ENCODE measurements around the gene NR4A1.

DNA sequence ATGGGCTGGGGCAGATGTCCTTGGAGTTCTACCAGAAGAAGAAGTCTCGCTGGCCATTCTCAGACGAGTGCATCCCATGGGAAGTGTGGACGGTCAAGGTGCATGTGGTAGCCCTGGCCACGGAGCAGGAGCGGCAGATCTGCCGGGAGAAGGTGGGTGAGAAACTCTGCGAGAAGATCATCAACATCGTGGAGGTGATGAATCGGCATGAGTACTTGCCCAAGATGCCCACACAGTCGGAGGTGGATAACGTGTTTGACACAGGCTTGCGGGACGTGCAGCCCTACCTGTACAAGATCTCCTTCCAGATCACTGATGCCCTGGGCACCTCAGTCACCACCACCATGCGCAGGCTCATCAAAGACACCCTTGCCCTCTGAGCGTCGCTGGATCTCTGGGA is 25.6 kb downstream of the NR4A1 start:
- TF ChIP-seq, protein P1, sequence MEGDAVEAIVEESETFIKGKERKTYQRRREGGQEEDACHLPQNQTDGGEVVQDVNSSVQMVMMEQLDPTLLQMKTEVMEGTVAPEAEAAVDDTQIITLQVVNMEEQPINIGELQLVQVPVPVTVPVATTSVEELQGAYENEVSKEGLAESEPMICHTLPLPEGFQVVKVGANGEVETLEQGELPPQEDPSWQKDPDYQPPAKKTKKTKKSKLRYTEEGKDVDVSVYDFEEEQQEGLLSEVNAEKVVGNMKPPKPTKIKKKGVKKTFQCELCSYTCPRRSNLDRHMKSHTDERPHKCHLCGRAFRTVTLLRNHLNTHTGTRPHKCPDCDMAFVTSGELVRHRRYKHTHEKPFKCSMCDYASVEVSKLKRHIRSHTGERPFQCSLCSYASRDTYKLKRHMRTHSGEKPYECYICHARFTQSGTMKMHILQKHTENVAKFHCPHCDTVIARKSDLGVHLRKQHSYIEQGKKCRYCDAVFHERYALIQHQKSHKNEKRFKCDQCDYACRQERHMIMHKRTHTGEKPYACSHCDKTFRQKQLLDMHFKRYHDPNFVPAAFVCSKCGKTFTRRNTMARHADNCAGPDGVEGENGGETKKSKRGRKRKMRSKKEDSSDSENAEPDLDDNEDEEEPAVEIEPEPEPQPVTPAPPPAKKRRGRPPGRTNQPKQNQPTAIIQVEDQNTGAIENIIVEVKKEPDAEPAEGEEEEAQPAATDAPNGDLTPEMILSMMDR (IDR thresholded peaks at IDR 0.05) = no peak
- no peak for TF ChIP-seq SMAD4 (CRISPR knock-in tag; IDR thresholded peaks at IDR 0.05)
